Ascending aorta (tissue), 2 donors: ENCODE data around the gene KAT2B. TPM values are rescaled to one million over a fixed set of nuclear protein-coding genes. Genes with fewer than 3 reads are reported as not detected.

Experiments
- DNase-seq, 2 donors: peaks; one replicate each; pipeline ENCODE4 v3.0.0-alpha.2; 2019; ENCODE audit warnings: low spot score in 2 of 2
- H3K27ac ChIP-seq, 2 donors: fragments of 200-600 bp; sonication (generic); one replicate each; pipeline ENCODE4 v1.5.1; 2016 to 2017; ENCODE audit warnings: mild to moderate bottlenecking in 1 of 2
- H3K27me3 ChIP-seq: fragments of 200-600 bp; sonication (generic); one replicate; pipeline ENCODE4 v1.5.1; 2017
- H3K36me3 ChIP-seq, 2 donors: fragments of 200-600 bp; sonication (generic); one replicate each; pipeline ENCODE4 v1.5.1; 2016
- H3K4me1 ChIP-seq, 2 donors: fragments of 200-600 bp; sonication (generic); one replicate each; pipeline ENCODE4 v1.5.1; 2016 to 2017; ENCODE audit warnings: mild to moderate bottlenecking in 1 of 2
- H3K4me3 ChIP-seq, 2 donors: fragments of 200-600 bp; sonication (generic); one replicate each; pipeline ENCODE4 v1.5.1; 2016 to 2017; ENCODE audit warnings: mild to moderate bottlenecking in 1 of 2
- H3K9me3 ChIP-seq, 2 donors: fragments of 200-600 bp; sonication (generic); one replicate each; pipeline ENCODE4 v1.5.1; 2016
- CTCF ChIP-seq, 3 experiments: fragments of 200-600 bp in 2 of 3; fragments of 450-650 bp in 1 of 3; sonication (generic) in 2 of 3; IDR thresholded peaks; one replicate each; pipeline ENCODE4 v1.5.1; 2016 to 2019; ENCODE audit warnings: antibody characterized with exemption in 3 of 3, mild to moderate bottlenecking in 1 of 3, moderate library complexity in 1 of 3
- intact Hi-C: fragments of 100-400 bp; cut with DNase I; formaldehyde crosslinking; loops from one replicate; pipeline ENCODE4 v1.15.1; 2023
- total RNA-seq: library from RNA; depleted of rRNA; stranded (reverse); fragments of >200 nt; gene quantifications from one replicate; pipeline ENCODE4 v1.1.0, GENCODE V29; 2016

The KAT2B gene
- total RNA-seq, 1 donor from 2014 or later: 10.5 TPM

- Histone ChIP-seq H3K4me1 (peaks cover 15 to 27% of the 10 kb centered on the region in 2 donors), H3K4me3 (no peak overlapping the region), H3K9me3 (no peaks in the 10 kb centered on the region), H3K36me3 (no peaks in the 10 kb centered on the region), H3K27ac (no peak overlapping the region), H3K27me3 (no peaks in the 10 kb centered on the region)
- no peak for DNase-seq
- intact Hi-C loops: loop anchor here (2.0 to 5.0 kb wide), 2 partner anchors 15 to 41 kb away; partner anchors contain the start of gene KAT2B
- TF ChIP-seq CTCF (IDR thresholded peaks at IDR 0.05): no peak
These were observed 15.6 kb downstream of the KAT2B start for GRCh38 chr3:20055842-20056241.

GRCh38 chr3:20056725-20057611, 16.7 kb downstream of the KAT2B start:
- Histone ChIP-seq H3K27ac (peak overlapping the region; percentile 73 to 78), H3K4me3 (no peak overlapping the region), H3K27me3 (no peaks in the 10 kb centered on the region), H3K9me3 (no peaks in the 10 kb centered on the region), H3K36me3 (no peaks in the 10 kb centered on the region), H3K4me1 (peaks cover 15 to 31% of the 10 kb centered on the region in 2 donors)
- intact Hi-C loops: loop anchor here (2.0 to 5.0 kb wide), 2 partner anchors 16 to 40 kb away; partner anchors contain the start of gene KAT2B
- no peak for DNase-seq
- no peak for TF ChIP-seq CTCF (IDR thresholded peaks at IDR 0.05)

GRCh38 chr3:20057612-20058180, 17.4 kb downstream of the KAT2B start:
- DNase-seq: no peak
- Histone ChIP-seq H3K9me3 (no peaks in the 10 kb centered on the region), H3K36me3 (no peaks in the 10 kb centered on the region), H3K4me3 (no peak overlapping the region), H3K27me3 (no peaks in the 10 kb centered on the region), H3K27ac (peak overlapping the region; percentile 73 to 78), H3K4me1 (peaks cover 15 to 31% of the 10 kb centered on the region in 2 donors)
- intact Hi-C loops: loop anchor here (2.0 to 5.0 kb wide), 2 partner anchors 17 to 40 kb away; partner anchors contain the start of gene KAT2B
- TF ChIP-seq CTCF (IDR thresholded peaks at IDR 0.05): no peak

- Histone ChIP-seq H3K4me3 (no peak overlapping the region), H3K27me3 (no peaks in the 10 kb centered on the region), H3K27ac (peak overlapping the region in 1 of 2 donors; percentile 12), H3K36me3 (no peaks in the 10 kb centered on the region), H3K9me3 (no peaks in the 10 kb centered on the region), H3K4me1 (peaks cover 12 to 23% of the 10 kb centered on the region in 2 donors)
- intact Hi-C loops: loop anchor here (5.0 kb wide), 1 partner anchor 37 kb away; no protein-coding TSS in a partner anchor
- TF ChIP-seq CTCF (IDR thresholded peaks at IDR 0.05): no peak
- DNase-seq: no peak
These were observed 19.7 kb downstream of the KAT2B start for GRCh38 chr3:20059929-20060328.

- intact Hi-C loops: no loop called here
- Histone ChIP-seq H3K4me1 (peaks cover 11 to 28% of the 10 kb centered on the region in 2 donors), H3K27me3 (no peaks in the 10 kb centered on the region), H3K4me3 (no peak overlapping the region), H3K27ac (peak overlapping the region; percentile 12 to 22), H3K36me3 (no peaks in the 10 kb centered on the region), H3K9me3 (no peaks in the 10 kb centered on the region)
- TF ChIP-seq CTCF (IDR thresholded peaks at IDR 0.05): no peak
- no peak for DNase-seq
These were observed 20.9 kb downstream of the KAT2B start for GRCh38 chr3:20060974-20061685.
